Activated gamma-delta T cell treated with anti-CD3 and anti-CD28 coated beads, Interleukin-2, amount 50 U/mL, for 16 hours (primary cell): ENCODE results near the gene PRKN.

Experiments
- DNase-seq: peaks from one replicate; pipeline ENCODE4 v3.0.0-alpha.2; 2020; ENCODE audit warnings: low read depth

PRKN gene

GRCh38 chr6:162301128-162301527, 426.4 kb downstream of the PRKN start:
- DNase-seq: no peak

GRCh38 chr6:162294029-162294428, 433.5 kb downstream of the PRKN start:
- DNase-seq: no peak

- DNase-seq: no peak
Observed at GRCh38 chr6:162292915-162293314, 434.7 kb downstream of the PRKN start.

GRCh38 chr6:162290846-162291465, 436.6 kb downstream of the PRKN start:
- DNase-seq: no peak

- DNase-seq: no peak
Observed at GRCh38 chr6:162289972-162290371, 437.6 kb downstream of the PRKN start.

GRCh38 chr6:162273986-162274385, 453.6 kb downstream of the PRKN start:
- no peak for DNase-seq

GRCh38 chr6:162271922-162272321, 455.6 kb downstream of the PRKN start:
- DNase-seq: no peak

- DNase-seq: no peak
Observed at GRCh38 chr6:162270966-162271365, 456.6 kb downstream of the PRKN start.

- no peak for DNase-seq
Observed at GRCh38 chr6:162267641-162268040, 459.9 kb downstream of the PRKN start.

- DNase-seq: no peak
Observed at GRCh38 chr6:162267126-162267525, 460.4 kb downstream of the PRKN start.

GRCh38 chr6:162264581-162264980, 463.0 kb downstream of the PRKN start:
- no peak for DNase-seq

GRCh38 chr6:162262466-162263196, 464.9 kb downstream of the PRKN start:
- DNase-seq: no peak

GRCh38 chr6:162261598-162261997, 466.0 kb downstream of the PRKN start:
- DNase-seq: no peak

- DNase-seq: no peak
Observed at GRCh38 chr6:162260027-162260426, 467.5 kb downstream of the PRKN start.

- DNase-seq: no peak
Observed at GRCh38 chr6:162258647-162259046, 468.9 kb downstream of the PRKN start.

- no peak for DNase-seq
Observed at GRCh38 chr6:162256361-162256760, 471.2 kb downstream of the PRKN start.

GRCh38 chr6:162251257-162251656, 476.3 kb downstream of the PRKN start:
- DNase-seq: no peak

- DNase-seq: no peak
Observed at GRCh38 chr6:162249907-162250642, 477.5 kb downstream of the PRKN start.

- DNase-seq: no peak
Observed at GRCh38 chr6:162245830-162246420, 481.6 kb downstream of the PRKN start.

- DNase-seq: no peak
Observed at GRCh38 chr6:162244031-162244430, 483.5 kb downstream of the PRKN start.

GRCh38 chr6:162242915-162243314, 484.7 kb downstream of the PRKN start:
- no peak for DNase-seq

- DNase-seq: no peak
Observed at GRCh38 chr6:162239330-162239729, 488.2 kb downstream of the PRKN start.

GRCh38 chr6:162238675-162239074, 488.9 kb downstream of the PRKN start:
- DNase-seq: no peak
